Aortic smooth muscle cell (primary cell): ENCODE measurements around the gene WASHC2C. TPM values are rescaled to one million over a fixed set of nuclear protein-coding genes. Genes with fewer than 3 reads are reported as not detected.

Source experiments
- total RNA-seq: library from RNA; depleted of rRNA; stranded (reverse); fragments of >200 nt; gene quantifications from 2 replicates; pipeline ENCODE4 v1.2.3, GENCODE V29; 2014

Gene WASHC2C
- 62.3 and 67.2 TPM in 2 replicates for total RNA-seq

DNA sequence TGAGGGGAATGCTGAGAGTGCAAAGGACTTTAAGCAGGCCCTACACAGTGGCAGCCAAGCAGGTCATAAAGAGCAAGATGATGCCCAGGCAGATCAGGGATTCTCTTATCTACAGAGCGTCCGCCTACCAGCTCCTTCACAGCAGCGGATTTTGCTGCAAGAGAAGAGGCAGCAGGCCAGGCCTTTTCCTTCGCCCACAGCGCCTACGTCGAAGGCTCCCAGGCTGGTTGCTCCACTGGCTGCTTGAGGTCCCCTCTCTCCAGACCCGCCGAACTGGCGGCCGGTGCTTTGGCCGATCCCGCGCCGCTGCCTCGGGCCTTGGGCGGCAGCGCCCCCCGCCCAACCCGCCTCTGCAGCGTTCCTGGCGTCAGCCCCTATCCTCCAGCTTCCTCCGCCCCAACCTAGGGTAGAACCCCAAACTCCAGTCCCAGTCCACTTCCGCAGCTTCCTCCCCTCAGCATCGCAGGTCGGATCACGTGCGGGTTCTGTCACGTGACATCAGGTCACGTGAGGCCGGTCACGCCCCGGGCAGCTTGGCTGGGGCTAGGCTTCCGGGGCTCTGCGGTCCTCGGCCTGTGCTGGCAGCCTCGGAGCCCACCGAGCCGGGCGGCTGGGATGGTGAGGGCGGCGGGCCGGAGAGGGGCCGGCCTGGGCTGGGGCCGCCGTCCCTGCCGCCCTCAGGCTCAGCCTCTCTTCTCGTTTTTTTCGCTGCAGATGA is at the start of gene WASHC2C:
TSS of gene WASHC2C (plus strand) at position 564 of the 718 bp plus-strand sequence. CDS start at position 616, 52 bp downstream.

Other genes starting within 250 kb of the WASHC2C start
- gene ZFAND4, start 54.5 kb upstream of the WASHC2C start, total RNA-seq: 6.2 and 6.7 TPM in 2 replicates
- gene AGAP4, start 120.2 kb downstream of the WASHC2C start, total RNA-seq: 2.1 and 4.1 TPM in 2 replicates
- 72.8 and 89.8 TPM in 2 replicates for gene TIMM23, start 245.2 kb downstream of the WASHC2C start, total RNA-seq